ENCODE results near the gene MED13.
"Not testable (repeated sequence)": the region's sequence is repeated elsewhere in the genome, so short reads cannot be mapped to it uniquely, and the experiment has no call there.

Gene MED13

DNA sequence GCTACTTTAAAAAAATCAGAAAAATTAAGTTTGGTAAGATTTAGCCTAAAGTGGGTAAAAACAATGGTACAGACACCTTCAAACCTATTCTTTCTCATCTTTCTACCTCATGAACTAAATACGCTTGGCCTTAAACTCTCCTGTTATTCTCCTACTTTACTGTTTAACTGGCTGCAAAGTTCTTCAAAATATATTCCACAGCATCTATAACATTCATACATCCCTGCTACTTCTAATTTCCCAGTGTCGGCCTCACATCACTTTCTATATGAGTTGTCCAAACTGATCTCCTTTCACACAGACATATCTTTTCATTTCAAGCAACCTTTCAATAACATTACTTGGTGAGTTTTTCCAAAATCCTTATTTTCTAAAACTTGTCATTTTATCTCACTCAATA, 64.0 kb downstream of the MED13 start:
- no peak for DNase-seq (ENCODE audit: low read depth in 2 of 2, low spot score in 1 of 2)

DNA sequence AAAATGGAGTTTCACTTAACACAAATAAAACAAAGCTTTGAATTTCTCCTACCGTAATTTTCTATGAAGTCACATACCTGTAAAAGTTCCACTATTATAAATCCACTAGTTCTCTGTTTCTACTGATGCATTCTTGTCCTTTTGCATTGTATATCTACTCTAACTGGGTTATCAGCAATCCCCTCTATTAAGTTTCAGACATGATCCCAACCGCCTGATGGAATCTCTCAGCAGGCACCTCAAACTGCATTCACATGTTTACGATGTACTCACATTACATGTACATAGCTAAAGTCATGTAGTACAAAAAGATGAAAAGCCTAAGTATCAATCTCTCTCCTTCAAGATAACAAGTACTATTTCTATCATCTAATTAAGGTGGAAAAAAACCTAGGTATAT, 64.9 kb downstream of the MED13 start:
- no peak for DNase-seq (ENCODE audit: low read depth in 2 of 2, low spot score in 1 of 2)

- DNase-seq (ENCODE audit: low read depth in 2 of 2, low spot score in 1 of 2), result not testable (repeated sequence)
Observed at GRCh38 chr17:61998534-61998933, 66.5 kb downstream of the MED13 start.

- DNase-seq (ENCODE audit: low read depth in 2 of 2, low spot score in 1 of 2), result no peak
Observed at GRCh38 chr17:61997664-61998063, 67.4 kb downstream of the MED13 start.

DNA sequence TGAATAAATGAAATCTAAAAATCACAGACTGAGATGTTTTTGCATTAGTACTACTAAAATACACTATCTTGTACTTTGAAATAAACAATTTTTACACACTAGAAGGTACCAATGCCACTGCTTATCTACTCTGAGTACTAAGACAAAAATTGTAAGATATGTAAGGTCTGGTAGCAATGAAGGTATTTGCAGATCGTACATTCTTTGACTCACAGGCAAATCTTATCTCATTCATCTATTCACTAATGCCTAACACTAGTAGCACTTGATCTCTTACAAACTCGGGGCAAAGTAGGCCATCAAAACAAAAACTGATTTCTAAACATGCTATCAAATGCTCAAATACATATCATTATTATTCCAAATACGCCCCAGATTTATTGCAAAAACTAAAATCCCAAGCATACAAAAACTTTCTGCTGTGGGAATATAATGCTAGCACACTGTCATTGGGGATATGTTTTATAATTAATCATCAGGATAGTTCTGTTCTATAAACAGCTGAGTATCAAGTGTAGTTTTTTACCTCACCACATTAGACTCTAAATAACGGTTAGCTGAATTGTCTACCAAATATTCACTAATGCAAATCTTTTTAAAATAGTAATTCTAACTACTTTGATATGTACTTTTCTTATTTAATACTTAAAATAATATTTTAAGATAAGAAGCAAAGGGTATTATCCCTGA, 68.0 kb downstream of the MED13 start:
- DNase-seq (ENCODE audit: low read depth in 2 of 2, low spot score in 1 of 2), result no peak

- DNase-seq (ENCODE audit: low read depth in 2 of 2, low spot score in 1 of 2), result no peak
Observed at GRCh38 chr17:61989509-61989908, 75.6 kb downstream of the MED13 start.

DNA sequence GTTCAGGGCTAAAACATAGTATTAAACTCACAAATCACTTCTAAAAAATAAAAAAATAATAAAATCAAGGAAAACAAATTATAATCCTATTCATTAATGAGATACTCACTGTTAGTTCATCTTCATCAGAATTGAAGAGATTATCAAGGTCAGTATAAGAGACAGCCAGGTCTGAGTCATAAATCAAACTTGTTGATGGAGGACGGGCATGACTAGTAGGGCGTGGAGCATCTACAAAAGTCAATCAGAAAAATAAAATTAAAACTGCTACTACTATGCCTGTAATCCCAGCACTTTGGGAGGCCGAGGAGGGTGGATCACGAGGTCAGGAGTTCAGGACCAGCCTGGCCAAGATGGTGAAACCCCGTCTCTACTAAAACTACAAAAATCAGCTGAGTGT, 78.2 kb downstream of the MED13 start:
- DNase-seq (ENCODE audit: low read depth in 2 of 2, low spot score in 1 of 2), result no peak

DNA sequence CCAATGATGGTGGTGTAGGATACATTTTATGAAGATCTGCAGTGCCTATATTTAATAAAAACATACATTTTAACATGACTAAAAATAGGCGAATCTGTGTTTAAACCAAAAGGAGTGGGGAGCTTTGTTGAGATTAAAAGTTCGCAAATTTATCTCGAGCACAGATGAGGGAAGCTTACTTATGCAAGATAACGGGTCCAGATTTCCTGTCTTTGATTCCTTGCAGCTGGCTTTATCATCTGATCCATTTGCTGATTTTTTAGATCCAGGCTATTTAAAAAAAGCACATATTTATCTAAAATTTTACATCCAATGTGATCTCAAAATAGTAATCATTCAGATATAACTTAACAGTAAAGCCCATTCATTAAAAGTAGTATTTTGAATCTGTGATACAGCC, 80.3 kb downstream of the MED13 start:
- DNase-seq (ENCODE audit: low read depth in 2 of 2, low spot score in 1 of 2), result no peak

DNA sequence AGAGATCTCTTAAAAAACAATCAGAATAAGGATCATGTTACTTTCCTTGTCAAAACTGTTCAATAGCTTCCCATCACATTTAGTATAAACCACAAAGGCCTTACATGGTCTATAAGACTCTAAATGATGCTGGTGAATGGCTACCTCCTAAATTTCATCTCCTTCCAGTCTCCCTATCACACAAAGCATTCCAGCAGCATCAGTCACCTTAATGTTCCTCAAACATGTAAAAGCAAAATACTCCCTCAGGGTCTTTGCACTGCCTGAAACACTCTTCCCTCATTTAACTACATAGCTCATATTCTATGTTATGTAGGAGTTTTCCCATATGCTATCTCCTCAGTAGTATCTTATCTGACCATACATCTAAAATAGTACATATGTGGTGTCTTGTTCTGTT, 83.8 kb downstream of the MED13 start:
- no peak for DNase-seq (ENCODE audit: low read depth in 2 of 2, low spot score in 1 of 2)

DNA sequence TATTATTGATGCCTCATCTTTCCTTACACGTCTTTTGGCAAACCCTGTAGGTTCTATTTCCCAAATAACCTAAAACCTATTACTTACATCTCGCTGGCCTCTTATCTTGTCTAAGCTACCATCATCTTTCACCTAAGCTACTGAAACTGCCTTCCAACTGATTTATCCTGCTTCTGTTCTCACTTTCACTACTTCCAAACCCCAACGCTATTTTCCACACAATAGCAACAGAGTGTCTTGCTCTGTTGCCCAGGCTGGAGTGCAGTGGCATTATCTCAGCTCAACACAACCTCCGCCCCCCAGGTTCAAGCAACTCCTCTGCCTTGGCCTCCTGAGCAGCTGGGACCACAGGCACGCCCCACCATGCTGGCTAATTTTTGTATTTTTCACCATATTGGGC, 84.5 kb downstream of the MED13 start:
- no peak for DNase-seq (ENCODE audit: low read depth in 2 of 2, low spot score in 1 of 2)

- no peak for DNase-seq (ENCODE audit: low read depth in 2 of 2, low spot score in 1 of 2)
Observed at GRCh38 chr17:61974115-61974514, 91.0 kb downstream of the MED13 start.

- DNase-seq (ENCODE audit: low read depth in 2 of 2, low spot score in 1 of 2), result no peak
Observed at GRCh38 chr17:61972311-61972710, 92.8 kb downstream of the MED13 start.

- DNase-seq (ENCODE audit: low read depth in 2 of 2, low spot score in 1 of 2), result no peak
Observed at GRCh38 chr17:61970030-61970429, 95.0 kb downstream of the MED13 start.

- DNase-seq (ENCODE audit: low read depth in 2 of 2, low spot score in 1 of 2), result no peak
Observed at GRCh38 chr17:61968757-61969156, 96.3 kb downstream of the MED13 start.

- no peak for DNase-seq (ENCODE audit: low read depth in 2 of 2, low spot score in 1 of 2)
Observed at GRCh38 chr17:61967729-61968128, 97.3 kb downstream of the MED13 start.

DNA sequence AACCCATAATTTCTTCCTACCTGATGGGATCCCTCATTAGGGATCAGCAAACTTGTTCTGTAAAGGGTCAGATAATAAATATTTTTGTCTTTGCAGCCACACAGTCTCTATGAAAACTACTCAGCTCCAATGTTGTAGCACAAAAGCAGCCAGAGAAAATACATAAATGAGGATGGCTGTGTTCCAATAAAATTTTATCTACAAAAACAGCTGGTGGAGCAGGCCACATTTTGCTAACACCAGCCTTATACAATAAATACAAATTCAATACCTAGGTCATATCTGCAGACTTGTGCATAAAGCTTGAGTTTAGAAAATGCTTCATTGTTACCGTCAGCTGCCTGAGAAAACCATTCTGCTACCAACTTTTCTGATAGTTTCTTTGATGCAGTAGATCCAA, 98.9 kb downstream of the MED13 start:
- DNase-seq (ENCODE audit: low read depth in 2 of 2, low spot score in 1 of 2), result no peak

DNA sequence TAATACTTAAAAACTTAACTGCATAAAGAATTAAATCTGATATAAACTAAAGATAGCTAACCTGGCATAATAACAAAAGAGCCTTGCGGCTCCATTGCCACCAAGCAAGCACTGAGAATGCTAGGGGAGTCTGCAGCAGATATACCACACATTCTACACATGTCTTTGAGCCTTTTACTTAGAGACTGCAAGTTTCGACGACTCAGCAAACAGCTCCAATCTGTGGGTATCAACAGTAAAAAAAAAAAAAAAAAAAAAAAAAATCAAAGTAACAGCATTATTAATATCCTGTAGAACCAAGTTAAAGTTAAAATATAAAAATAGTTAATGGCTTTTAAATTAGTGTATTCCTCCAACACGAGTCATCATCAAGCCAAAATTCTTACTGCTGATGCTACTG, 109.5 kb downstream of the MED13 start:
- DNase-seq (ENCODE audit: low read depth in 2 of 2, low spot score in 1 of 2), result no peak

DNA sequence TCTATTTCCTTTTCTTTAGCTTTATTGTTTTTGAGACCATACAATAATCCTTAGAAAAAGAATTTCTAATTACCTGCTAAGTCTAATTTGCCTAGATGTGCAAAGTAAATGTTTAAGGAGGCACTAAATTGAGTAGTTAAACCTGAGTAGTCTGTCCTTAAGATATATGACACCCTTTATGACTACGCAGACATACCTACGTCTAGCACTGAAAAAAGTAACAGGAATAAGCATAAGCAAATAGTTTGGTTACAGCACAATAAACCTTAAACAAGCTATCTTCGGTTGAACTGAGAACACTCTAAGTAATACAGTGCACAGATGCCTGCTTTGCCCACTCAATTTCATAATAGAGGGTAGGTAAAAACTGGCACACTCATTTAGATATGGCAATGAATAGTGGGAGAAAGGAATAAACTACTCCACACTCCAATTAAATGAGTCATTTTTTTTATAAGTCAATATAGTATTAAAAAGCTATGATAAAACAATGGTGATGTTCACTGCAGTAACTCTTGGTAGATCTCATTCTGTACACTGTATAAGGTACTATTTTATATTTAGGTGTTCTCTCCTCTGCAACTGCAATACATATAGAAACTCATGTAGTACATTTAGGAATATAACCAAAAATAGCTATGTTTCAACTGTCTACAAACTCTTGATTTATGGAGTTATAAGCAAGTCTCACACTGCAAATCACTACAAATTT, 117.6 kb downstream of the MED13 start:
- DNase-seq (ENCODE audit: low read depth in 2 of 2, low spot score in 1 of 2), result no peak

- DNase-seq (ENCODE audit: low read depth in 2 of 2, low spot score in 1 of 2), result no peak
Observed at GRCh38 chr17:61946359-61946758, 118.7 kb downstream of the MED13 start.

GRCh38 chr17:61943117-61943516, 122.0 kb downstream of the MED13 start:
- no peak for DNase-seq (ENCODE audit: low read depth in 2 of 2, low spot score in 1 of 2)

DNA sequence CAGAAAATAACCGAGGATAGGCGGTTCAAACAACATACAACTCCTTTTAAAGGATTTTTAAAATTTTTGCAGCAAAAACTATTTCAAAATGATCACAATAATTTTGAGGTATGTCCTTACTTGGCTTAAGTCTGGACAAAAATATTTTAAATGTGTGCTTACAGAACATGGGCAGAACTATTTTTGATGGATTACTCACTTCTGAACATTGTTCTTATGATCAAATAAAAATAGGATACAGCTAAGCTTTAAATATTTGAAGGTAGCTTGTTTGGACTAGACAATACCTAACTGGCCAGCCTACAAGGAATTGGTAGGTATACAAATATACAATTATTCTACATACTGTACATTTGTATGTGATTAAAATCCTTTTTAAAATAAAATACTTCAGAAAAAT, 123.0 kb downstream of the MED13 start:
- no peak for DNase-seq (ENCODE audit: low read depth in 2 of 2, low spot score in 1 of 2)

- no peak for DNase-seq (ENCODE audit: low read depth in 2 of 2, low spot score in 1 of 2)
Observed at GRCh38 chr17:61928101-61928436, 137.0 kb downstream of the MED13 start.
